IMR-90 (cell line): ENCODE results near the gene JADE2. TPM values are rescaled to one million over a fixed set of nuclear protein-coding genes. Genes with fewer than 3 reads are reported as not detected.
A peak's percentile ranks its signal among the peaks of the same experiment; 100 is the strongest.

Experiments
- ATAC-seq: fragments of 200-7000 bp; cut with Tn5 transposase; 2 replicates; pipeline ENCODE4 v1.9.1; 2020; ENCODE audit warnings: low read depth, mild to moderate bottlenecking, moderate library complexity
- BruUV-seq: library from RNA; stranded (reverse); fragments of 400-500 nt; replicated peaks from 2 replicates; lab custom pipeline; 2021; lab: Mats Ljungman, UMichigan
- CTCF ChIA-PET: fragments of 300-600 bp; formaldehyde crosslinking; extraction: SDS; loops from one replicate; lab custom pipeline; 2021; ENCODE audit warnings: antibody characterized with exemption; lab: Yijun Ruan, JAX
- POLR2A ChIA-PET: fragments of 300-600 bp; sonication (Branson Sonifier 250); formaldehyde crosslinking; loops from one replicate; lab custom pipeline; 2022; ENCODE audit warnings: antibody characterized with exemption; ENCODE audit not compliant: unreplicated experiment; lab: Charles Lee
- DNase-seq: peaks from one replicate; pipeline ENCODE4 v3.0.0; 2013
- H2AFZ ChIP-seq: replicated peaks from 2 replicates; pipeline ENCODE3; 2013; ENCODE audit warnings: low read length, mild to moderate bottlenecking; ENCODE audit not compliant: poor library complexity
- H2AK5ac ChIP-seq: 2 replicates; pipeline ENCODE4 v1.6.1; 2013; ENCODE audit warnings: low read depth, low read length, inconsistent platforms
- H2AK9ac ChIP-seq: replicated peaks from 2 replicates; pipeline ENCODE3; 2013; ENCODE audit warnings: mild to moderate bottlenecking, low read depth, low read length, moderate library complexity; ENCODE audit not compliant: poor library complexity
- H2BK120ac ChIP-seq: 2 replicates; pipeline ENCODE4 v1.6.1; 2013; ENCODE audit warnings: low read depth, low read length, inconsistent platforms
- H2BK15ac ChIP-seq: 3 replicates; pipeline ENCODE4 v1.6.1; 2013; ENCODE audit warnings: low read depth, low read length, inconsistent platforms
- H2BK20ac ChIP-seq: 2 replicates; pipeline ENCODE4 v1.6.1; 2013; ENCODE audit warnings: low read depth, mild to moderate bottlenecking, inconsistent platforms, low read length, moderate library complexity
- H2BK5ac ChIP-seq: 2 replicates; pipeline ENCODE4 v1.6.1; 2013; ENCODE audit warnings: mild to moderate bottlenecking, low read depth, low read length, inconsistent platforms; ENCODE audit not compliant: poor library complexity, severe bottlenecking
- H3K14ac ChIP-seq: replicated peaks from 2 replicates; pipeline ENCODE4 v1.6.1; 2013; ENCODE audit warnings: low read depth, low read length, inconsistent platforms
- H3K18ac ChIP-seq: 2 replicates; pipeline ENCODE4 v1.6.1; 2013; ENCODE audit warnings: low read depth, low read length, control low read depth
- H3K23ac ChIP-seq: 2 replicates; pipeline ENCODE4 v1.6.1; 2013; ENCODE audit warnings: low read depth, low read length, inconsistent platforms
- H3K27ac ChIP-seq: 2 replicates; pipeline ENCODE4 v1.5.1; 2013; ENCODE audit warnings: mild to moderate bottlenecking, control low read depth, low read length; ENCODE audit not compliant: insufficient read depth
- H3K27me3 ChIP-seq: 2 replicates; pipeline ENCODE4 v1.6.1; 2013; ENCODE audit warnings: low read length; ENCODE audit not compliant: control insufficient read depth, insufficient read depth
- H3K36me3 ChIP-seq: 2 replicates; pipeline ENCODE4 v1.6.1; 2013; ENCODE audit warnings: low read length, mixed read lengths; ENCODE audit not compliant: control insufficient read depth, insufficient read depth
- H3K4ac ChIP-seq: 2 replicates; pipeline ENCODE4 v1.6.1; 2013; ENCODE audit warnings: low read depth, low read length, inconsistent platforms
- H3K4me1 ChIP-seq: 2 replicates; pipeline ENCODE4 v1.6.1; 2013; ENCODE audit warnings: low read length, mixed read lengths; ENCODE audit not compliant: control insufficient read depth, insufficient read depth
- H3K4me2 ChIP-seq: 2 replicates; pipeline ENCODE4 v1.6.1; 2013; ENCODE audit warnings: low read depth, mild to moderate bottlenecking, control low read depth, low read length, moderate library complexity
- H3K4me3 ChIP-seq: 2 replicates; pipeline ENCODE4 v1.5.1; 2013; ENCODE audit warnings: low read depth, mild to moderate bottlenecking, control low read depth, low read length, moderate library complexity; ENCODE audit not compliant: insufficient read depth
- H3K56ac ChIP-seq: 2 replicates; pipeline ENCODE4 v1.6.1; 2013; ENCODE audit warnings: low read length, inconsistent platforms; ENCODE audit not compliant: insufficient read depth; ENCODE audit errors: extremely low read depth
- H3K79me1 ChIP-seq, 2 experiments: 2 replicates each; pipeline ENCODE4 v1.6.1; 2013; ENCODE audit warnings: low read length in 2 of 2, inconsistent platforms in 1 of 2, low read depth in 1 of 2
- H3K9ac ChIP-seq: 2 replicates; pipeline ENCODE4 v1.6.1; 2013; ENCODE audit warnings: low read depth, low read length, control low read depth
- H3K9me1 ChIP-seq: 2 replicates; pipeline ENCODE4 v1.6.1; 2013; ENCODE audit warnings: low read length, inconsistent platforms; ENCODE audit not compliant: insufficient read depth
- H3K9me3 ChIP-seq: 2 replicates; pipeline ENCODE4 v1.6.1; 2013; ENCODE audit warnings: low read length; ENCODE audit not compliant: control insufficient read depth, insufficient read depth
- H4K20me1 ChIP-seq: 2 replicates; pipeline ENCODE4 v1.6.1; 2013; ENCODE audit warnings: low read length, inconsistent platforms; ENCODE audit not compliant: insufficient read depth
- H4K5ac ChIP-seq: 2 replicates; pipeline ENCODE4 v1.6.1; 2013; ENCODE audit warnings: mild to moderate bottlenecking, low read depth, low read length, control low read depth
- H4K8ac ChIP-seq, 2 experiments: 2 replicates each; pipeline ENCODE4 v1.6.1; 2013; ENCODE audit warnings: low read depth in 2 of 2, low read length in 2 of 2, control low read depth in 1 of 2, inconsistent platforms in 1 of 2
- H4K91ac ChIP-seq: 2 replicates; pipeline ENCODE4 v1.6.1; 2013; ENCODE audit warnings: low read depth, low read length, inconsistent platforms; ENCODE audit not compliant: insufficient read depth
- BHLHE40 ChIP-seq: fragments of 150-350 bp; IDR thresholded peaks from 2 replicates; pipeline ENCODE4 v1.6.1; 2016; ENCODE audit warnings: mild to moderate bottlenecking, low read depth, low read length
- CEBPB ChIP-seq: IDR thresholded peaks from 2 replicates; pipeline ENCODE4 v1.6.1; 2012; ENCODE audit warnings: low read depth, low read length, improper control_type of control experiment
- CHD1 ChIP-seq: IDR thresholded peaks from 2 replicates; pipeline ENCODE4 v1.6.1; 2012; ENCODE audit warnings: low read depth, low read length, improper control_type of control experiment
- CTCF ChIP-seq: conservative IDR thresholded peaks from 2 replicates; pipeline ENCODE4 v1.5.1; 2012; ENCODE audit warnings: mild to moderate bottlenecking, low read depth, low read length, improper control_type of control experiment
- ELK1 ChIP-seq: fragments of 150-350 bp; IDR thresholded peaks from 2 replicates; pipeline ENCODE4 v1.6.1; 2016; ENCODE audit warnings: low read depth, mild to moderate bottlenecking, low read length, moderate library complexity, borderline replicate concordance
- FOS ChIP-seq: fragments of 150-350 bp; IDR thresholded peaks from 2 replicates; pipeline ENCODE4 v1.6.1; 2016; ENCODE audit warnings: low read depth, low read length
- MAFK ChIP-seq: IDR thresholded peaks from 2 replicates; pipeline ENCODE4 v1.6.1; 2012; ENCODE audit warnings: low read depth, low read length, improper control_type of control experiment
- MAZ ChIP-seq: IDR thresholded peaks from 2 replicates; pipeline ENCODE4 v1.6.1; 2012; ENCODE audit warnings: low read depth, mild to moderate bottlenecking, low read length, improper control_type of control experiment, moderate library complexity, borderline replicate concordance
- MXI1 ChIP-seq: IDR thresholded peaks from 2 replicates; pipeline ENCODE4 v1.6.1; 2012; ENCODE audit warnings: low read depth, mild to moderate bottlenecking, low read length, moderate library complexity, borderline replicate concordance
- NFE2L2 ChIP-seq: fragments of 150-350 bp; IDR thresholded peaks from 2 replicates; pipeline ENCODE4 v1.6.1; 2016; ENCODE audit warnings: low read depth, mild to moderate bottlenecking, low read length
- POLR2A ChIP-seq: IDR thresholded peaks from 2 replicates; pipeline ENCODE4 v1.6.1; 2012; ENCODE audit warnings: mild to moderate bottlenecking, low read depth, low read length
- RAD21 ChIP-seq: IDR thresholded peaks from 2 replicates; pipeline ENCODE4 v1.6.1; 2012; ENCODE audit warnings: low read length, improper control_type of control experiment
- RCOR1 ChIP-seq: IDR thresholded peaks from 2 replicates; pipeline ENCODE4 v1.6.1; 2012; ENCODE audit warnings: mild to moderate bottlenecking, low read length, improper control_type of control experiment; ENCODE audit not compliant: insufficient replicate concordance
- RFX5 ChIP-seq: IDR thresholded peaks from 2 replicates; pipeline ENCODE4 v1.8.0; 2012; ENCODE audit warnings: low read depth, mild to moderate bottlenecking, low read length, moderate library complexity
- SMC3 ChIP-seq: fragments of 150-350 bp; IDR thresholded peaks from 2 replicates; pipeline ENCODE4 v1.6.1; 2016; ENCODE audit warnings: low read depth, mild to moderate bottlenecking, antibody characterized with exemption, low read length, moderate library complexity
- USF2 ChIP-seq: fragments of 150-350 bp; IDR thresholded peaks from 2 replicates; pipeline ENCODE4 v1.6.1; 2017; ENCODE audit warnings: mild to moderate bottlenecking, antibody characterized with exemption, low read length, low read depth
- WGBS, 2 experiments: methylation state at CpG; one replicate each; pipeline versions ENCODE4 v1.1.5 to v1.1.7; 2013; ENCODE audit warnings: missing lambda C conversion rate in 2 of 2; ENCODE audit not compliant: insufficient read length in 1 of 2; ENCODE audit errors: extremely low coverage in 2 of 2; 5-methylcytosine and 5-hydroxymethylcytosine counted together
- dilution Hi-C: fragments of 300-500 bp; cut with HindIII; formaldehyde crosslinking; loops from one replicate; pipeline ENCODE4 v1.14.3; 2018; ENCODE audit warnings: low sequenced_read_pairs; ENCODE audit not compliant: unreplicated experiment
- in situ Hi-C: fragments of 300-500 bp; cut with MboI; formaldehyde crosslinking; loops from 3 replicates; pipeline ENCODE4 v1.14.3; 2019; ENCODE audit warnings: low sequenced_read_pairs, inconsistent platforms, mixed read lengths
- intact Hi-C: fragments of 100-400 bp; cut with micrococcal nuclease; formaldehyde crosslinking; loops from 2 replicates; pipeline ENCODE4 v1.10.0; 2022
- polyA plus RNA-seq, 3 experiments: library from polyadenylated mRNA; depleted of rRNA; stranded (reverse); fragments of >200 nt; gene quantifications; 2 replicates each; pipeline ENCODE4 v1.2.3, GENCODE V29; 2012; ENCODE audit warnings: low replicate concordance in 1 of 3
- total RNA-seq: library from RNA; depleted of rRNA; stranded (reverse); fragments of >200 nt; gene quantifications from 2 replicates; pipeline ENCODE4 v1.2.3, GENCODE V29; 2012

JADE2 gene
- total and polyA plus RNA-seq, 2 of the 4 experiments (the other 2 are of a cell fraction), result 13.3 to 14.9 TPM

GRCh38 chr5:134585966-134586365, 60.5 kb downstream of the JADE2 start:
- CTCF ChIA-PET, result interaction anchor here (1.8 kb wide), 1 partner anchor 283 kb away, joined by 17 read pairs; no protein-coding TSS in a partner anchor
- Histone ChIP-seq H4K91ac (no peak overlapping the region), H2AFZ (no peak overlapping the region), H3K4me3 (no peak overlapping the region), H3K36me3 (peaks cover 4% of the 10 kb centered on the region; the same call in 1 of the 2 replicates), H2BK15ac (no peak overlapping the region), H3K4ac (no peak overlapping the region), H2BK120ac (no peak overlapping the region), H3K9me1 (no peaks in the 10 kb centered on the region), H3K79me1 (no peaks in the 10 kb centered on the region), H3K27me3 (no peaks in the 10 kb centered on the region), H3K4me1 (0 out of 2 replicates have a peak, but pooled peaks cover 2% of the 10 kb centered on the region), H3K23ac (no peak overlapping the region), H3K18ac (no peak overlapping the region), H3K14ac (no peak overlapping the region), H3K9ac (no peak overlapping the region), H2BK5ac (no peak overlapping the region), H3K27ac (no peak overlapping the region), H3K9me3 (no peaks in the 10 kb centered on the region), H4K20me1 (no peaks in the 10 kb centered on the region), H3K56ac (no peak overlapping the region), H2AK9ac (peak overlapping the region; percentile 9), H4K8ac (no peak overlapping the region), H4K5ac (no peak overlapping the region), H2AK5ac (no peak overlapping the region), H2BK20ac (no peak overlapping the region), H3K4me2 (no peak overlapping the region)
- ATAC-seq, result no peak
- in situ Hi-C loops, result loop anchor here (10.0 kb wide), 1 partner anchor 401 kb away; no protein-coding TSS in a partner anchor
- dilution Hi-C loops, result no loop called here
- no CpG with 5 or more reads among the region's 2 CpGs for WGBS, 2 experiments
- POLR2A ChIA-PET, result interaction anchor here (0.6 kb wide), 1 partner anchor 118 kb away, joined by 3 read pairs; no protein-coding TSS in a partner anchor
- DNase-seq, result no peak
- TF ChIP-seq CEBPB (no peak), MAZ (no peak), FOS (no peak), NFE2L2 (no peak), POLR2A (no peak), RCOR1 (no peak), SMC3 (no peak), RAD21 (no peak), BHLHE40 (no peak), CHD1 (no peak), CTCF (no peak), ELK1 (no peak), RFX5 (no peak), MAFK (no peak), MXI1 (no peak), USF2 (no peak)
- no TSS peak for BruUV-seq
- intact Hi-C loops, result loop anchor here (1.0 to 5.0 kb wide), 3 partner anchors 194 to 401 kb away; no protein-coding TSS in a partner anchor
